HCT116 (cell line): ENCODE results near the gene TMEM181. TPM values are rescaled to one million over a fixed set of nuclear protein-coding genes. Genes with fewer than 3 reads are reported as not detected.

ENCODE experiments used
- ATAC-seq: fragments of 200-7000 bp; cut with Tn5 transposase; 2 replicates; pipeline ENCODE4 v1.9.1; 2020; ENCODE audit warnings: mild to moderate bottlenecking, moderate library complexity
- BruUV-seq: library from RNA; stranded (reverse); fragments of 400-500 nt; replicated peaks from 2 replicates; lab custom pipeline; 2021; lab: Mats Ljungman, UMichigan
- CTCF ChIA-PET: fragments of 300-600 bp; sonication (Branson Sonifier 250); formaldehyde crosslinking; loops from one replicate; lab custom pipeline; 2021; ENCODE audit warnings: antibody characterized with exemption; lab: Charles Lee
- POLR2A ChIA-PET: fragments of 300-600, 350-600 bp; sonication (Branson Sonifier 250); formaldehyde crosslinking; loops from one replicate; lab custom pipeline; 2021; ENCODE audit warnings: antibody characterized with exemption; lab: Charles Lee
- RAD21 ChIA-PET, 2 experiments: fragments of 300-600 bp; sonication (Branson Sonifier 250); formaldehyde crosslinking; loops; one replicate each; lab custom pipeline; 2023; ENCODE audit warnings: low total read pairs in 2 of 2; ENCODE audit not compliant: uncharacterized antibody in 2 of 2, unreplicated experiment in 2 of 2, low non-redundant PET in 1 of 2; lab: Charles Lee
- DNase-seq: peaks from one replicate; pipeline ENCODE4 v3.0.0-alpha.2; 2010; ENCODE audit warnings: low read depth, low spot score
- H2AFZ ChIP-seq: fragments of 200-600 bp; shearing (Covaris generic), sonication (generic); 2 replicates; pipeline ENCODE4 v1.6.1; 2017; ENCODE audit warnings: low read depth, mixed run types, mixed read lengths, antibody characterized with exemption, low read length; ENCODE audit not compliant: poor library complexity, severe bottlenecking
- H3K27ac ChIP-seq: 2 replicates; pipeline ENCODE4 v1.5.1; 2012; ENCODE audit warnings: low read depth, low read length
- H3K27me3 ChIP-seq: fragments of 200-600 bp; sonication (generic); 2 replicates; pipeline ENCODE4 v1.6.1; 2016; ENCODE audit warnings: mixed run types, low read length, mixed read lengths; ENCODE audit not compliant: insufficient read depth
- H3K36me3 ChIP-seq, 2 experiments: fragments of 200-500 bp in 1 of 2; fragments of 200-600 bp in 1 of 2; sonication (Bioruptor generic) in 1 of 2; sonication (generic) in 1 of 2; 2 replicates each; pipeline versions ENCODE4 v1.5.1 to v1.6.1; 2014 to 2016; ENCODE audit warnings: low read length in 2 of 2, inconsistent platforms in 1 of 2, mixed read lengths in 1 of 2, mixed run types in 1 of 2; ENCODE audit not compliant: insufficient read depth in 2 of 2, control insufficient read depth in 1 of 2
- H3K4me1 ChIP-seq, 2 experiments: fragments of 200-600 bp in 1 of 2; sonication (generic) in 1 of 2; 2 replicates each; pipeline versions ENCODE4 v1.5.1 to v1.6.1; 2012 to 2017; ENCODE audit warnings: low read length in 2 of 2, inconsistent platforms in 1 of 2, mild to moderate bottlenecking in 1 of 2, mixed read lengths in 1 of 2, mixed run types in 1 of 2, moderate library complexity in 1 of 2; ENCODE audit not compliant: insufficient read depth in 2 of 2, control insufficient read depth in 1 of 2
- H3K4me2 ChIP-seq: fragments of 200-600 bp; sonication (generic); 2 replicates; pipeline ENCODE4 v1.6.1; 2017; ENCODE audit warnings: mixed run types, low read length, mixed read lengths
- H3K4me3 ChIP-seq, 2 experiments: fragments of 200-600 bp in 1 of 2; sonication (generic) in 1 of 2; replicated peaks in 1 of 2; 2 replicates each; pipeline ENCODE4 v1.5.1; 2011 to 2016; ENCODE audit warnings: low read length in 2 of 2, control low read depth in 1 of 2, low read depth in 1 of 2, mild to moderate bottlenecking in 1 of 2, mixed read lengths in 1 of 2, mixed run types in 1 of 2
- H3K79me2 ChIP-seq: fragments of 200-600 bp; sonication (generic); 2 replicates; pipeline ENCODE4 v1.6.1; 2017; ENCODE audit warnings: mild to moderate bottlenecking, mixed run types, low read length, moderate library complexity, mixed read lengths; ENCODE audit not compliant: insufficient read depth
- H3K9ac ChIP-seq: fragments of 200-600 bp; sonication (generic); 2 replicates; pipeline ENCODE4 v1.6.1; 2016; ENCODE audit warnings: low read length, mixed read lengths
- H3K9me2 ChIP-seq: fragments of 200-600 bp; sonication (generic), shearing (Covaris generic); 2 replicates; pipeline ENCODE4 v1.6.1; 2017; ENCODE audit warnings: mixed run types, mild to moderate bottlenecking, moderate library complexity; ENCODE audit not compliant: insufficient read depth
- H3K9me3 ChIP-seq, 2 experiments: fragments of 200-500 bp in 1 of 2; fragments of 200-600 bp in 1 of 2; sonication (Bioruptor generic) in 1 of 2; sonication (generic) in 1 of 2; 2 replicates each; pipeline ENCODE4 v1.6.1; 2014 to 2017; ENCODE audit warnings: low read length in 2 of 2, mixed read lengths in 2 of 2, inconsistent platforms in 1 of 2, low read depth in 1 of 2, mild to moderate bottlenecking in 1 of 2, mixed run types in 1 of 2, moderate library complexity in 1 of 2; ENCODE audit not compliant: control insufficient read depth in 1 of 2, insufficient read depth in 1 of 2
- H4K20me1 ChIP-seq: fragments of 200-600 bp; sonication (generic), shearing (Covaris generic); 2 replicates; pipeline ENCODE4 v1.6.1; 2017; ENCODE audit warnings: mixed run types, mild to moderate bottlenecking, moderate library complexity; ENCODE audit not compliant: insufficient read depth
- CBX3 ChIP-seq: IDR thresholded peaks from 2 replicates; pipeline ENCODE4 v1.6.1; 2012; ENCODE audit warnings: low read depth
- EGR1 ChIP-seq: IDR thresholded peaks from 2 replicates; pipeline ENCODE4 v1.6.1; 2012; ENCODE audit warnings: low read depth
- EZH2phosphoT487 ChIP-seq: fragments of 200-600 bp; IDR thresholded peaks from 2 replicates; pipeline ENCODE4 v1.6.1; 2018; ENCODE audit warnings: antibody characterized with exemption, borderline replicate concordance
- FOSL1 ChIP-seq: IDR thresholded peaks from 2 replicates; pipeline ENCODE4 v1.6.1; 2012; ENCODE audit warnings: low read depth
- JUND ChIP-seq: IDR thresholded peaks from 2 replicates; pipeline ENCODE4 v1.6.1; 2012
- POLR2A ChIP-seq: IDR thresholded peaks from 2 replicates; pipeline ENCODE4 v1.7.0; 2011; ENCODE audit warnings: borderline replicate concordance; ENCODE audit not compliant: insufficient read depth, insufficient read length; ENCODE audit errors: extremely low read depth
- RAD21 ChIP-seq: IDR thresholded peaks from 2 replicates; pipeline ENCODE4 v1.6.1; 2012; ENCODE audit warnings: low read depth, mild to moderate bottlenecking
- REST ChIP-seq: IDR thresholded peaks from 2 replicates; pipeline ENCODE4 v1.6.1; 2012; ENCODE audit warnings: low read depth
- SIN3A ChIP-seq: IDR thresholded peaks from 2 replicates; pipeline ENCODE4 v1.6.1; 2012; ENCODE audit warnings: low read depth
- SP1 ChIP-seq: IDR thresholded peaks from 2 replicates; pipeline ENCODE4 v1.6.1; 2012; ENCODE audit warnings: low read depth
- SRF ChIP-seq: IDR thresholded peaks from 2 replicates; pipeline ENCODE4 v1.6.1; 2012; ENCODE audit warnings: low read depth
- TCF7L2 ChIP-seq: IDR thresholded peaks from 2 replicates; pipeline ENCODE4 v1.7.0; 2011; ENCODE audit warnings: borderline replicate concordance, inconsistent platforms; ENCODE audit not compliant: insufficient read depth, insufficient read length; ENCODE audit errors: extremely low read depth
- YY1 ChIP-seq: IDR thresholded peaks from 2 replicates; pipeline ENCODE4 v1.6.1; 2011; ENCODE audit warnings: low read length, low read depth, moderate library complexity, mild to moderate bottlenecking; ENCODE audit not compliant: insufficient replicate concordance; ENCODE audit errors: extremely low read depth
- intact Hi-C: fragments of 100-400 bp; cut with micrococcal nuclease; formaldehyde crosslinking; loops from 2 replicates; pipeline ENCODE4 v1.10.0; 2022
- total RNA-seq: library from RNA; stranded (reverse); gene quantifications from one replicate; pipeline ENCODE4 v1.2.1, GENCODE V29; 2021; ENCODE audit not compliant: unreplicated experiment
- TF ChIP-seq, protein P1 (sequence below): IDR thresholded peaks from 2 replicates; pipeline ENCODE4 v1.6.1; 2012

TMEM181 gene
- total RNA-seq, 1 experiment from 2014 or later = 34.4 TPM

- TF ChIP-seq REST = no peak
- TF ChIP-seq TCF7L2 = no peak
- TF ChIP-seq POLR2A = no peak
- no peak for TF ChIP-seq SIN3A
- no peak for TF ChIP-seq FOSL1
- no peak for TF ChIP-seq CBX3
- TF ChIP-seq, all 23 proteins: peak for 0
These were observed 1.5 kb downstream of the TMEM181 start (continued) for GRCh38 chr6:158561321-158561884.

DNA sequence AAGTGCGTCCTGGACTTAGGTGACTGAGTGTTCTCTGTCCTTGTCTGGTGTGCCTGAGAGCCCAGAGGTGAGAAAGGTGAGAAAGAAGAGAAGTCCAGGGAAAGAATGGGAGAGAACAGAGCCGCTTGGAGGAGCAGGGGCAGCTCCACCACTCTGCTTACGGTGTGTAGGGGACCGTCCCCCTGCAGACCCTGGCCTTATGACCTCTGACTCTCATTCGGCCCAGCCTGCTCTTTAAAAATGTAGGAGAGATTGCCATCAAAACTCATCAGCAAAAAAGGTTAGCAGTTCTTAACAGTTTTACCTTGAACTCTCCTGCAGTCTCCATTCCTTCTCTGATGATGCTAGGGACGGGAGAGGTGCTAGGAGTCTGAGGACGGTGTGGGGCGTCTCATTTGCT, 2.0 kb downstream of the TMEM181 start:
- no peaks in the 10 kb centered on the region for H3K36me3 ChIP-seq
- H3K4me2 ChIP-seq = peak overlapping the region; percentile 95
- ChIA-PET CTCF (no interaction called here), POLR2A (no interaction called here), RAD21 (no interaction called here)
- no peak overlapping the region for H2AFZ ChIP-seq
- H4K20me1 ChIP-seq = 0 out of 2 replicates have a peak, but pooled peaks cover 4% of the 10 kb centered on the region
- DNase-seq (no peak), ATAC-seq (no peak)
- intact Hi-C loops = no loop called here
- H3K27me3 ChIP-seq = no peaks in the 10 kb centered on the region
- H3K9ac ChIP-seq = no peak overlapping the region
- no peak overlapping the region for H3K4me3 ChIP-seq
- BruUV-seq = no TSS peak
- no peaks in the 10 kb centered on the region for H3K9me3 ChIP-seq
- peaks cover 67% of the 10 kb centered on the region for H3K79me2 ChIP-seq
- peaks cover 6 to 23% of the 10 kb centered on the region in 2 experiments; a peak in 3 of 4 replicates for H3K4me1 ChIP-seq
- no peak overlapping the region for H3K27ac ChIP-seq
- no peaks in the 10 kb centered on the region for H3K9me2 ChIP-seq
- TF ChIP-seq SP1 = no peak
- no peak for TF ChIP-seq JUND
- TF ChIP-seq TCF7L2 = no peak
- no peak for TF ChIP-seq RAD21
- no peak for TF ChIP-seq SRF
- TF ChIP-seq EZH2phosphoT487 = no peak
- TF ChIP-seq CBX3 = no peak
- TF ChIP-seq EGR1 = no peak
- no peak for TF ChIP-seq SIN3A
- TF ChIP-seq, protein P1, sequence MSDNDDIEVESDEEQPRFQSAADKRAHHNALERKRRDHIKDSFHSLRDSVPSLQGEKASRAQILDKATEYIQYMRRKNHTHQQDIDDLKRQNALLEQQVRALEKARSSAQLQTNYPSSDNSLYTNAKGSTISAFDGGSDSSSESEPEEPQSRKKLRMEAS = no peak
- no peak for TF ChIP-seq YY1
